Measurements from ENCODE around the gene AHSG. TPM values are rescaled to one million over a fixed set of nuclear protein-coding genes. Genes with fewer than 3 reads are reported as not detected.

Gene AHSG
- total RNA-seq, 6 experiments from 2014 or later: 718 to 1,905 (median 1,079) TPM

GRCh38 chr3:186600896-186601295 lies 12.0 kb upstream of the AHSG start:
- Histone ChIP-seq H3K27ac (peak overlapping the region; percentile 75 to 96 (median 91)), H3K4me3 (no peak overlapping the region), H3K27me3 (no peaks in the 10 kb centered on the region), H3K36me3 (no peaks in the 10 kb centered on the region), H3K9me3 (no peaks in the 10 kb centered on the region), H3K4me1 (peaks cover 3 to 73% (median 27%) of the 10 kb centered on the region in 4 donors)
- intact Hi-C loops (cut with DNase I): no loop called here
- ATAC-seq (no peak), DNase-seq (no peak)
- TF ChIP-seq CTCF (IDR thresholded peaks at IDR 0.05): no peak
- no peak for TF ChIP-seq POLR2A (IDR thresholded peaks at IDR 0.05)
- WGBS (ENCODE audit: insufficient coverage, low coverage, low lambda C conversion rate, missing lambda C conversion rate): 56% methylated on average over 3 of the region's 3 CpGs

DNA sequence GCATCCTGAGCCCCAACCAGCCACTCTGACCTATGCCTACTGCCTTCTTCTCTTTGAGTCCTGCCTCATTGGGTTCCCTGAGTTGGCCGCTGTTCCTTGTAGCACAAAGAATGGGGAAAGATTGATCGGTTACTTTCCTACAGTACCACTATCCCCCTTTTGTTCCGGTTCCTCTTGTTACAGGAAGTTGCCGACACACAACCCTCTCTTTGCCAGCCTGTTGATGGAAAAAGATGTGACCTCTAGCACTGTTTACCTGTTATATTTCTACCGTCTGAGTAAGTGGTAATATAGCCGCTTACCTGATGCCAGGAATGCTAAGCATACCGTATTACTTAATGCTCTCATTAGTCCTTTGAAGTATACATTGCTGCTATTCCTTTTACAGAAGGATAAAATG lies 9.7 kb upstream of the AHSG start:
- DNase-seq: no peak
- intact Hi-C loops (cut with DNase I): no loop called here
- H3K4me3 ChIP-seq: no peak overlapping the region
- peak overlapping the region in 2 of 3 donors; percentile 53 to 85 for H3K27ac ChIP-seq
- TF ChIP-seq POLR2A (IDR thresholded peaks at IDR 0.05): no peak
- no peak for TF ChIP-seq CTCF (IDR thresholded peaks at IDR 0.05)
- WGBS (ENCODE audit: insufficient coverage, low coverage, low lambda C conversion rate, missing lambda C conversion rate): 63% methylated on average over 7 of the region's 7 CpGs
- ATAC-seq: no peak
- H3K9me3 ChIP-seq: no peaks in the 10 kb centered on the region
- H3K27me3 ChIP-seq: no peaks in the 10 kb centered on the region
- H3K36me3 ChIP-seq: no peaks in the 10 kb centered on the region
- peaks cover 0 to 72% (median 23%) of the 10 kb centered on the region in 4 donors for H3K4me1 ChIP-seq

- ATAC-seq: peak in 1 of 4 donors; percentile 63
- Histone ChIP-seq H3K27ac (peak overlapping the region; percentile 69 to 85 (median 83)), H3K4me1 (peaks cover 0 to 66% (median 20%) of the 10 kb centered on the region in 4 donors), H3K4me3 (no peak overlapping the region), H3K27me3 (no peaks in the 10 kb centered on the region), H3K36me3 (no peaks in the 10 kb centered on the region), H3K9me3 (no peaks in the 10 kb centered on the region)
- DNase-seq: no peak
- no peak for TF ChIP-seq CTCF (IDR thresholded peaks at IDR 0.05)
- no peak for TF ChIP-seq POLR2A (IDR thresholded peaks at IDR 0.05)
- intact Hi-C loops (cut with DNase I): no loop called here
Observed at GRCh38 chr3:186605078-186605477, 7.8 kb upstream of the AHSG start.

GRCh38 chr3:186605561-186606545 lies 7.0 kb upstream of the AHSG start:
- Histone ChIP-seq H3K4me3 (no peak overlapping the region), H3K27me3 (no peaks in the 10 kb centered on the region), H3K4me1 (peaks cover 0 to 59% (median 18%) of the 10 kb centered on the region in 4 donors), H3K36me3 (no peaks in the 10 kb centered on the region), H3K27ac (peak overlapping the region; percentile 69 to 85 (median 83)), H3K9me3 (no peaks in the 10 kb centered on the region)
- 50% methylated on average over 4 of the region's 5 CpGs for WGBS (ENCODE audit: insufficient coverage, low coverage, low lambda C conversion rate, missing lambda C conversion rate)
- DNase-seq: no peak
- intact Hi-C loops (cut with DNase I): no loop called here
- peak; percentile 53 to 73 (median 66) for ATAC-seq
- TF ChIP-seq POLR2A (IDR thresholded peaks at IDR 0.05): no peak
- TF ChIP-seq CTCF (IDR thresholded peaks at IDR 0.05): no peak
